NCI-H2029 (cell line): Measurements from ENCODE around the gene RALGDS.

ENCODE experiments used
- DNase-seq: peaks from one replicate; lab custom pipeline; 2025; lab: John Stamatoyannopoulos, UW

RALGDS gene

DNA sequence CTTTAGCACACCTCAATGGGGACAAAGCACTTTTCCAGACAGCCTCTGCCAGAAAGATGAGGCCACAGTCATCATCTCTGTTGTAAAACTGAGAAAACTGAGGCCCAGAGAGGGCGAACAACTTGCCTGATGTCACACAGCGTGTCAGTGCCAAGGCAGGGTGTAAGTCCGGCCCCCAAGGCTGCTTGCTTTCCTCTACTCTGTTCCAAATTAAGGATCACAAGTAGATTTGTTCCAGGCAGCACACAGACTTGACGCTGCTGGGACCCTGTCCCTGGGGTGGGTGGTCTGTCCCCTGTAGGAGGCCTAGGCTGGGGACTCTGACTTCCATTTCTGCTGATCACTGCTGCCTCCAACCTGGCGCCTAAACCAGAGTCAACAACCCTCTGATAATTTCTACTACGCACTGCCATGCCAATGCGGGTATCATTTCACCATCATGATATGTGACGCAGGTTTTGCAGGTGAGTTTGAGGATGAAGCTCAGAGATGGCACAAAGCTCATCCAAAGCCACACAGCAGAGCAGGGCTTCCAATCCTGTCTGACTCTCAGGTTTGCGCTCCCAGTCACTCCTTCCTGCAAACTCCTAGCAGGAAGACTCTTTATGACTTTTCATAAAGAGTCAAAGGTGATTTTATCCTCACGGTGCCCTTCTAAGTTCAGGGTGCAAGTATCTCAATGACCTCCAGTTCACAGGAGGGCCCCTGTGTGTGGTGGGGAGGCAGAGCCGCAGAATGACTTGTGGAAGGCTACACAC, 13.5 kb upstream of the RALGDS start:
- no peak for DNase-seq

DNA sequence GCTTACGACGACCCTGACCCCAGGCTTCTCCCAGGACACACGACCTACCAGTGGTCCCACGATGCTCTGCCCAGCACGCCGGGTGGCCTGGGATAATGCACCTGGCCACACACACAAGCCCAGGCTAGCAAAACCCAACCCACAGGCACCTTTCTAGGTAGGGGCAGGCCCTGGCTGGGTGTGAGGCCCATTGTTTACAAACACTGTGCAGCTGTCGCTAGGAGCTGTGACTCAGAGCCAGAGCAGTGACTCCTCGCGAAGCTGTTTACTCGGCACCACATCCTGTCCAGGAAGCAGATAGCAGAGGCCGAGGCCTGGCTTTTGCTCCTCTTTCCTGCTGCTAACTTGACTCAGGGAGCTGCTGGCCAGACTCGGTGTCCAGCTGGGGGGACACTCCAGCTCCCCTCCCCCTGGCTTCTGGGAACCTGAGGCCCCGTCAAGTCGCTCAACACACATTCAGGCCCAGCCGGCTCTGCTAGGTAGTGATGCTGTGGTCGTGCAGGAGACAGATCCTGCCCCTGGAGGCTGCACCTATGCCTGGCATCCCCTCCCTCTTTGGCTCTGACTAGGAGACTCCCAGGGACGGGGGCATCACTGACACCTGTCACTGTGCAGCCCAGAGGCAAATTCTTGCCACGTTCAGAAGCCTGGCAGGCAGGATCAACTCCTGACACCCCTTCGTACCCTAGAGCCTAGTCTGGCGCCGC, 12.8 kb upstream of the RALGDS start:
- peak; percentile 97 for DNase-seq

- peak; percentile 67 for DNase-seq
Observed at GRCh38 chr9:133132174-133132573, 11.1 kb upstream of the RALGDS start.

DNA sequence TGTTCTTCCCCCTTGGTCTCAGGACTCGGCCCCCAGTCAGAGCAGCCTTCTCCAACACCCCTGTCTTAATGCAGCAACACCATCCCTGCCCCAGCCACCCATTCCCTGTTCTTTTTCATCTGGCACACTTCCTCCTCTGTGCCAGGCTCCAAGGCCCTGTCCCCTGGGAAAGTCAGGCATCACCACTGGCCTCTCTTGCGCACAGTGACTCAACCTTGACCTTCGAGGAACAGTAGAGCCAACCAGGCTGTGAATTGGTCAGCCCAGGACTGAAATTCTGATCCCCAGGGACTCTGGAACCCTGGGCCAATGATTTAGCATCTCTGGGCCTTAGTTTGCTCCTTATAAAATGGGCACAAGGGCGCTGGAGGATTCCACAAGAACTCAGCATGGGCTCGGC, 10.5 kb upstream of the RALGDS start:
- no peak for DNase-seq

DNA sequence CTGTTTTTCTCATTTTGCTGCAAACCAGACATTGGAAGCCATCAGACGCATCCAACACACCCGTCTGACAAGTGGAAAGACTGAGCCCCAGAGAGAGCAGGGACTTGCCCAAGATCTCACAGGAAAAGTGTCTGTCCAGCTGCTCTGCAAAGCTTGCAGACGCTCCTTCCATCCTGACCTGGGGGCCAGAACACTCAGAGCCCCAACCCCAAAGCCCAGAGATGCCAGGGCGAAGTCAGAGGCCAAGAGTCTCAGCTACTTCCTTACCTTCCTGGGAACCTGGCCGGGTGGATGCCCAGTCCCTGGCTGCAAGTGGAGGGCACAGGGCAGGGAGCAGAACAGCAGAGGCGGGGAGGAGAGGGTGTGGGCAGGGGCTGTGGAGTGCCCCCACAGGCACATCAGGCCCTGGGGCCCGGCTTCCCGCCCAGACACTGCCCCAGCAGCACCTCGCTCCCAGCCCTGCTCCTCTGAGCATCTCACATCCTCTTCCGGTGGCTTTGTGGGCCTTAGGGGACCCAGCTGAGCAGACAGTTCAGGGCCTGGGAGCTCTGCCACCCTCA, 9.7 kb upstream of the RALGDS start:
- no peak for DNase-seq

DNA sequence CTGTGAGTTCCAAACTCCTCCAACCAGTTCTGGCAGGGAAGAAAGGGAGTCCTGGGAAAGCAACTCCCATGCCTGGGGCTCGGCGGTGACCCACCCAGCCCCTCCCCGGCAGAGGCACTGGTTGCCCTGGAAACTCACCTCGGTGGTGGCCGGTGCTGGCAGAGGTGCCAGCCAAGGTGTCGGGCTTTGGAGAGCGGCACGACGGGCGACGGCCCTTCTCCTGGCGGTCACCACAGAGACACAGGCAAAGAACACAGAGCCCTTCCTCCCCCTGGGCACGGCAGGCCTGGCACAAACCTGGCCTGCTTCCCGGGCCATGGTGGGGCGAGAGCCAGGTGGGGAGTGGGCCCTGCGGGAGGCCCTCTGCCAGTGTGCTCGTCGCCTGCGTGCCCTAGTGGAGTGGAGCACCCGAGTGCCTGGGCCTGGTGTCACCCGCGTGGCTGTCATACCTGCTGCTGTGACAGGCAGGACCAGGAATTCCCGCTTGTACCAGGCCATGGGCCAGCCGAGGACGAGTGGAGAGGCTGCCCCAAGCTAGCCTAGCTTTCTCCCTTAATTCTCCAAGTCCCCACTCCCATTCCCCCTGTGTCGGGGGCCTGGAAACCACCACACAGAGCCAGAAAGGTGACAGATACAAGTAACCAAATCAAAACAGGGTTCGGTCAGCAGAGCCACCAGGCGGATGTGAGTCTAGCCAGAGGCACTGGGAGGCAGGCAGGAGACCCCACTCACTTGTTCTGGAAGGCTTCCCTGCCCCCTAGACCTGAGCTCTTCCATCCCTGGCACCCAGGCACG, 8.2 kb upstream of the RALGDS start:
- DNase-seq, result peak; percentile 63

DNA sequence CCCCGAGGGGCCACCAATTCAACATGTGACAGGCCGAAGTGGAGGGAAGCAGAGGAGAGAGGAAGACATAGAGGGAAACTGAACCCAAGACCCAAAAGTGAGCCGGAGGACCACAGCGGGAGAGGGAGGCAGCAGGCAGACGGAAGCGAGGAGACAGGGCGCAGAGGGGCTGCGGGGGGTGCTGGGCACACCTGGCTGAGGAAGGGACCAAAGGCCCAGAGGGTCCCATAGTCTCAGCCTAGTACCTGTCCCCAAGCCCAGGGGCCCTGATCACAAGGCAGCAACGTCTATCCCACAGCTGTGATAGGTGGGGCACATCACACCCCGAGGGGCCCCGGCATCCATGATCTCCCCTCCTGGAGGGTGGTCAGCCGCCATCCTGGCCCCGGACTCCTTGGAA, 7.1 kb upstream of the RALGDS start:
- DNase-seq, result no peak

DNA sequence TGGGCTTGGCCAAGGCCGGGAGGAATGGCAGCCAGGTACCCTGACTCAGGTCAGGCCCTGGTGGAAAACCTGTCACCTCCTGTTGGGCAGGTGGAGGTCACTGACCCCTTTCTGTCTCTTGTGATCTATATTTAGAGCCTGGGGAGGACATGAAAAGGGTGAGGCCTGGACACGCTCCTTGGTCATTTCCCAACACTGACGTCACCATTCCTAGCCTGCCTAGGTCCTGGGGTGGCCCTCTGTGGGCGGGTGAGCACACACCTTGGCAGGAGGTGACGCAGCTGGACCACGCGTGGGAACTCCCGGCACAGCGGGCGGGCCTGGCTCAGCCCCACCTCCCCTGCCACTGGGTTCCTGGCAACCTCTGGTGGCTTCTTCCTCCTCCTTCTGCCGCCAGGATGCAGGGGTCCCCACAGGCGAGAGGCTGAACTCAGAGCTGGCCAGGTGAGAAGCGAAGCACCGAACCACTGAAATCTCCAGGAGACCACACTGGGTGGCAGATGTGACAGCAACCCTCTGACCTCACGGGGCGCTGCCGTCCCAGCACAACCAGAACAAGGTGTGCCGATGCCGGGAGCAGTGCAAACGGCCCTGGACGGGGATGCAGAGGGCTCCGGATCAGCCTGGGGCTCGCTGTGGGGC, 6.4 kb upstream of the RALGDS start:
- no peak for DNase-seq

DNA sequence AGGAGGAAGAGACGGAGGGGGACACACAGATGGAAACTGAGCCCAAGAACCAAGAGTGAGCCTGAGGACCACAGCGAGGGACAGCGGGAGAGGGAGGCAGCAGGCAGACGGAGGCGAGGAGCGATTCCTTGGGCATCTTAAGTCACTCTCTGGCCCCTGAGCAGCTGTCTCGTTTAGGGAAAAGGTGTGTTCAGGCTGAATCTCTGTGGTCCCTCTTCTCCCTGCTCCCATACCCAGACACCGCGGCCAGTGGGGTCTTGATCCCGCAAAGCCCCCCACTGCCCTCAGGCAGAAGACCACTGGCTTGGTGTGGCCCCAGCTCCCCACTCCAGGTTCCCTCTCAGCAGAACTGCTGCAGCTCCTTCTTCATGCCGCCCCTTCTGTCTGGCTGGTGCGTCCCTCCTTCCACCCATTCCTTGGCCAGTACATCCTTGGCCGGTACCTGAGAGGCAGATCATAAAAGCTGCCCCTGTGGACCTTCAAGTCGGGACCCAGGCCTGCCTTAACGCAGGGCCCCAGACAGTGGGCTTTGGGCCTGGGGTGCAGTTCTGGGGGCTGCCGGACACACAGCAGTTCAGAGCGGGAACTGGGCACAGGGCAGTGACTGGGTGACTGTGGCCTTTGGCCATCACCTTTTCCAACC, 5.8 kb upstream of the RALGDS start:
- DNase-seq, result no peak

- DNase-seq, result no peak
Observed at GRCh38 chr9:133125941-133126696, 5.1 kb upstream of the RALGDS start.

DNA sequence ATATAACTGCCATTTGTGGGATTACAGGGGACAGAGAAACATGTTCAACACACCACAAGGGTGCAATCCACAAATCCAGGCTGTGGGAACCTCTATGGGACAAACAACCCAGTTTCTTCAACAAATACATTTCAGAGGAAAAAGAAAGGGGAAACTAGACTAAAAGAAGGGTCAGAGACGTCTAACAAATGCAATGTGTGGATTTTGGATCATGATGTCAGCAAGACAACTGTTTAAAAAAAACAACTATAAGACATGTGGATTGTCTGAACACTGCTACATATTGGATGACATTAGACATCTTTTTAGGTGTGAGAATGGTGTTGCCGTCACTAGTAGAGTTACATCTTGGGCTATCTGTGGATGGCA, 3.9 kb upstream of the RALGDS start:
- no peak for DNase-seq

DNA sequence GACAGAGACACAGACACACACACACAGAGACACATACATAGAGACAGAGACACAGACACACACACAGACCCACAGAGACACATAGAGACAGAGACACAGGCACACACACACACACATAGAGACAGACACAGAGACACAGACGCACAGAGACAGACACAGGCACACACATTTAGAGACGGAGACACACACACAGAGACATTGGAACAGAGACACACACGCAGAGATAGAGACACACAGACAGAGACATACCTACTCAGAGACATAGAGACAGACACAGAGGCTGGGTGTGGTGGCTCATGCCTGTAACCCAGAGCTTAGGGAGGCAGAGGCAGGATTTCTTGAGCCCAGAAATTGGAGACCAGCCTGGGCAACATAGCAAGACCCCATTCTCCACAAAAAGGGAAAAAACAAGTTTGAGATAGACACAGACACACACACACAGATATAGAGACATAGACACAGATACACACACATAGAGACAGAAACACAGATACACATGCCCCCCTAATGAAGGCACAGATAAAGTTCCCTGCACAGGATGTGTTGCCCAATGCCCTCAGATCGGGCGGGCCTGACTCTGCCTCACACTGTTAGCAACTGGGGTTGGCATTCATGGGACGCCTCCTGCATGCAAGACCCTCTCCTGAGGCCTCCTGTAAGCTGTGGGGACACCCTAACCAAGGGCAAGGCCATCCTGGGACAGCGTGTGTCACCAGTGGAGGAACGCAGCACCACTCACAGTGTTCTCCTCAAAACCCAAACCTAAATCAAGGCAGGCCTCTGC, 3.3 kb upstream of the RALGDS start:
- DNase-seq, result no peak

GRCh38 chr9:133122935-133123611, 2.0 kb upstream of the RALGDS start:
- DNase-seq, result no peak

GRCh38 chr9:133122605-133122934, 1.5 kb upstream of the RALGDS start:
- no peak for DNase-seq

- no peak for DNase-seq
Observed at GRCh38 chr9:133121915-133122550, 993 bp upstream of the RALGDS start.

GRCh38 chr9:133120501-133121197, 391 bp downstream of the RALGDS start:
- DNase-seq, result no peak

- peak; percentile 36 for DNase-seq
Observed at GRCh38 chr9:133119846-133120500, 1.1 kb downstream of the RALGDS start.
